Stimulated activated CD4-positive, alpha-beta T cell treated with anti-CD3 and anti-CD28 coated beads, Interleukin-4, amount 100 ng/mL, for 1 hour (primary cell): ENCODE measurements around the gene LRRC3.
"Not testable (repeated sequence)": the region's sequence is repeated elsewhere in the genome, so short reads cannot be mapped to it uniquely, and the experiment has no call there.

ENCODE experiments used
- DNase-seq: peaks from one replicate; pipeline ENCODE4 v3.0.0-alpha.2; 2020

The LRRC3 gene

GRCh38 chr21:44498280-44499210 lies 43.2 kb downstream of the LRRC3 start:
- DNase-seq: no peak

- DNase-seq: no peak
These were observed 43.9 kb downstream of the LRRC3 start for GRCh38 chr21:44499211-44499560.

- DNase-seq: no peak
These were observed 44.3 kb downstream of the LRRC3 start for GRCh38 chr21:44499631-44500030.

- no peak for DNase-seq
These were observed 44.8 kb downstream of the LRRC3 start for GRCh38 chr21:44500111-44500510.

- no peak for DNase-seq
These were observed 47.1 kb downstream of the LRRC3 start for GRCh38 chr21:44502171-44502958.

- not testable (repeated sequence) for DNase-seq
These were observed 47.9 kb downstream of the LRRC3 start for GRCh38 chr21:44503006-44503889.

DNA sequence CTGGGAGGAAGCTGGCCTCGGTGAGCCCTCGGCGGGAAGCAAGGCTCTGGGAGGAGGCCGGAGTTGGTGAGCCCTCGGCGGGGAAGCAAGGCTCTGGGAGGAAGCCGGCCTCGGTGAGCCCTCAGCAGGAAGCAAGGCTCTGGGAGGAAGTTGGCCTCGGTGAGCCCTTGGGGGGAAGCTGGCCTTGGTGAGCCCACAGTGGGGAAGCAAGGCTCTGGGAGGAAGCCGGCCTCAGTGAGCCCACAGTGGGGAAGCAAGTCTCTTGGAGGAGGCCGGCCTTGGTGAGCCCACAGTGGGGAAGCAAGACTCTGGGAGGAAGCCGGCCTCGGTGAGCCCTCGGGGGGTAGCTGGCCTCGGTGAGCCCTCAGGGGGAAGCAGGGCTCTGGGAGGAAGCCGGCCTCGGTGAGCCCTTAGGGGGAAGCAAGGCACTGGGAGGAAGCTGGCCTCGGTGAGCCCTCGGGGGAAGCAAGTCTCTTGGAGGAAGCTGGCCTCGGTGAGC lies 48.6 kb downstream of the LRRC3 start:
- DNase-seq: no peak

DNA sequence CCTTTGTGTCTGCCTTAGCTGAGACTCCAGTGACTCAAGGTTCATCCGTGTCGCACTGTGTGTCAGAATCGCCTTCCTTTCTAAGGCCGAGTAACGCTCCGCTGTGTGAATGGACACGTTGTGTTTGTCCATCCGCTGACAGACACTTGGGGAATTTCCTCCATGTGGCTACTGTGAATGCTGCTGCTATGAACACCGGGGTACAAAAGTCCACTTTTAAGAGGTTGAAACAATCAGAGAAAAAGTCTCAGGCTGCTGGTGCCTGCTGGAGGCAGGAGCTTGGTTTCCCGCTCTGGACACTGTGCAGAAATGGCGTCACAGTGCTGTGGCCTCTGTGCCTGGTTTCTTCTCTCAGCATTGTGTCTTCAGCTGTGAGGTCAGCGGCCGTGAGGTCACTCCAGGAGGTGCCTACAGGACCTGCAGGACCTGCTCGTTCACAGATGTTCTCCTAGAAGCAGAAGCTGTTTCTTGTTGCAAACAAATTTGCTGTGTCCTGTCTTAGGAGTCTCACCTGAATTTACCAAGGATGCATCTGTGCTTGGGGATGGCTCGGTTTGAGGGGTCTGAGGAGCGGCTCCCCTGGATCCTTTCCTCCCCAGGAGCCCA lies 50.5 kb downstream of the LRRC3 start:
- no peak for DNase-seq

DNA sequence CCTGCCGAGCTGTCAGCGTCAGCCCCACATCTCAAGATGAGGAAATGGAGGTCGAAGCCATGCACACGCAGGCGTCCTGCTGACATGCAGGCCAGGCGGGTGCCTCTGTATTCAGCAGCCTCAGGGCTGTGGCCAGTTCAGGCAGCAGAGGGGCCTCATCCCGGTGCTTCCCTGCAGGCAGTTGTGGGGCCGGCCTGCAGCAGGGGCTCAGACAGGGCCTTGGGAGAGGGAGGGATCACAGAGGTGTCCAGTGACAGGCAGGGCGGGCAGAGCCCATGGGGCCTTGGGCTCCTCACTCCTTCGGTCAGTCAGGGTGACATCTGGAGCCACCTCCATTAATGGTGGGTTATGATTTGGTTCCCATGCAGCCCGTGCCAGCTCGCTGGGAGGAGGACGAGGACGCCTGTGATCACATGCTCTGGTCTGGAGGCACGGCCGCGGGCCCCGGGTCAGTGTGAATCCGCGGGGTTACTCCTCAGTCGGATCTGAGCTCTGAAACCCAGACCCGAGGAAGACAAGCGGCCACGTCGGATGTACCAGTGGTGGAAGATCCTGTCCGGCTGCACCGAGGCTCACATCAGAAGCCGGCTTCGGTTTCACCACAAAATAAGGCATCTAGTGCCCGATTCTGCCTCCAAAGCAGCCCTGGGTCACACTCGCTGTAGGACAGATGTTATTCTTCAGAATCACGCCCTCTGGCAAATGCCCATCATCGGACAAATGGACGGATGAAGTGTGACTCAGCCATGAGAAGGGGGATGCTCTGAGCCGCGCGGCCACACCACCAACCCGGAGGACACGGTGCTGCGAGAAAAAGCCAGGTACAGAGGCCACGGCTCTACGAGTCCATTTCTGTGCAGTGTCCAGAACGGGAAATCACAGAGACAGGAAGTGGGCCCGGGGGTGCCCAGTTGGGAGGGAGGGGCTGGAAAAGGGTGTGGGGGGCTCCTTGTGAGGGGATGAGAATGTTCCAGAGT lies 51.3 kb downstream of the LRRC3 start:
- DNase-seq: no peak

- DNase-seq: no peak
These were observed 52.5 kb downstream of the LRRC3 start for GRCh38 chr21:44507673-44508425.

GRCh38 chr21:44508426-44508710 lies 53.1 kb downstream of the LRRC3 start:
- no peak for DNase-seq

GRCh38 chr21:44508711-44509445 lies 53.6 kb downstream of the LRRC3 start:
- DNase-seq: no peak

GRCh38 chr21:44509539-44509938 lies 54.2 kb downstream of the LRRC3 start:
- DNase-seq: no peak

DNA sequence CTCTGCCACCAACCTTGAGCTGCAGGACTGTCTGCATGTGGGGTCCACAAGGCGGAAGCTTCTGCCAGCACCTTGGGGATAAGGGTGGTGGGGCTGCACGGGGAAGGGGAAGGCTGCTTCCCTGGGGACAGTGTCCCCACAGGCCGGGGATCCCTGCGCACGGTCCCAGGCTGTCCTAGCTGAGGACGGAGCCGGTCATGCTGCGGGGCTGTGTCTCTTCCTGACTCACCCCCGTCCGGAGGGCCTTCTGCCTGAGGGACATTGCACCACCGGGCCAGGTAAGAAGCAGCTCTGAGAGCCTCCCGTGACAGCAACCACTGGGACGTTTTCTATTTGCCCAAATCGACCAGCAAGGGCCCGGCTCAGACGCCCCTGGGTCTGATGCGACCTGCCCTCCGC lies 54.8 kb downstream of the LRRC3 start:
- no peak for DNase-seq

- DNase-seq: peak; percentile 82
These were observed 55.4 kb downstream of the LRRC3 start for GRCh38 chr21:44510508-44511218.

- DNase-seq: no peak
These were observed 56.1 kb downstream of the LRRC3 start for GRCh38 chr21:44511219-44511937.
